Activated B cell treated with CpG ODN at 0.5 μM for 24 hours (primary cell): ENCODE measurements around the gene B3GAT1. TPM values are rescaled to one million over a fixed set of nuclear protein-coding genes. Genes with fewer than 3 reads are reported as not detected.
"Not testable (repeated sequence)": the region's sequence is repeated elsewhere in the genome, so short reads cannot be mapped to it uniquely, and the experiment has no call there.

Experiments used
- ATAC-seq: fragments of 200-7000 bp; cut with Tn5 transposase; one replicate; pipeline ENCODE4 v1.10.0; 2021; ENCODE audit warnings: low read depth, mild to moderate bottlenecking, moderate library complexity
- CTCF ChIA-PET: fragments of 350-600 bp; sonication (Branson Sonifier 250); formaldehyde crosslinking; loops from one replicate; lab custom pipeline; 2021; ENCODE audit warnings: antibody characterized with exemption; lab: Charles Lee
- POLR2A ChIA-PET: fragments of 350-600 bp; sonication (Branson Sonifier 250); formaldehyde crosslinking; loops from one replicate; lab custom pipeline; 2021; ENCODE audit warnings: antibody characterized with exemption; lab: Charles Lee
- DNase-seq: peaks from one replicate; pipeline ENCODE4 v3.0.0; 2022
- H3K27ac Mint-ChIP-seq: one replicate; pipeline ENCODE4 v1.8.0; 2020; ENCODE audit warnings: mixed read lengths
- H3K27me3 Mint-ChIP-seq: one replicate; pipeline ENCODE4 v1.8.0; 2021; ENCODE audit warnings: mixed read lengths
- H3K36me3 Mint-ChIP-seq: one replicate; pipeline ENCODE4 v1.8.0; 2021; ENCODE audit warnings: low read depth, mixed read lengths
- H3K4me1 Mint-ChIP-seq: one replicate; pipeline ENCODE4 v1.8.0; 2021; ENCODE audit warnings: mixed read lengths
- H3K4me3 Mint-ChIP-seq: one replicate; pipeline ENCODE4 v1.8.0; 2020; ENCODE audit warnings: mild to moderate bottlenecking, mixed read lengths
- H3K9me3 Mint-ChIP-seq: one replicate; pipeline ENCODE4 v1.8.0; 2020; ENCODE audit warnings: mixed read lengths
- intact Hi-C: fragments of 100-400 bp; cut with micrococcal nuclease; formaldehyde crosslinking; loops from one replicate; pipeline ENCODE4 v1.15.1; 2024
- total RNA-seq: library from RNA; stranded (reverse); gene quantifications from 2 replicates; pipeline ENCODE4 v1.2.3, GENCODE V29; 2022
- TF ChIP-seq, protein P1 (sequence below): fragments of 200-600 bp; IDR thresholded peaks from one replicate; pipeline ENCODE4 v1.8.0; 2022; ENCODE audit warnings: antibody characterized with exemption, mild to moderate bottlenecking

B3GAT1 gene
- total RNA-seq, 1 donor from 2014 or later: not detected

DNA sequence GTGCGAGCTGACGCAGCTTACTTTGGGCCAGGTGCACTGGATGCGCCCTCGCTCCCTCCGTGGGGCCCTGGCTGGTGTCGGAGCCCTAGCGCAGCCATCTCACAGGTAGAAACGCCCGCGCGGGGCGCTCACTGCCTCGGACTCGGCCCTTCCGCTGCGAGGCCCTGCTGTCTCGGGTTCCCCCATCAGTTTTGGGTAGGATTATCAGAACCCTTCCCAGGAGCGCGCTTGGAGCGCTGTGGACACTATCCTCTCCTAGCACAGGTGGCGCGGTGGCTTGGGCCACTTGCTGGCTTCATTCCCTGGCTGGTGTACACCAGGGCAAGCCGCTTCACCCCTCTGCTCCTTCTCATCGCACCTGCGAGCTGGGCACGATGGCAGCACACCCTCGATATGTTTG lies 35.7 kb upstream of the B3GAT1 start:
- Mint-ChIP-seq H3K36me3 (no peaks in the 10 kb centered on the region), H3K27me3 (no peaks in the 10 kb centered on the region), H3K4me1 (no peaks in the 10 kb centered on the region), H3K9me3 (peaks cover 2% of the 10 kb centered on the region), H3K4me3 (no peak overlapping the region), H3K27ac (no peak overlapping the region)
- ChIA-PET POLR2A (no interaction called here), CTCF (no interaction called here)
- intact Hi-C loops: no loop called here
- ATAC-seq: no peak
- TF ChIP-seq, protein P1, sequence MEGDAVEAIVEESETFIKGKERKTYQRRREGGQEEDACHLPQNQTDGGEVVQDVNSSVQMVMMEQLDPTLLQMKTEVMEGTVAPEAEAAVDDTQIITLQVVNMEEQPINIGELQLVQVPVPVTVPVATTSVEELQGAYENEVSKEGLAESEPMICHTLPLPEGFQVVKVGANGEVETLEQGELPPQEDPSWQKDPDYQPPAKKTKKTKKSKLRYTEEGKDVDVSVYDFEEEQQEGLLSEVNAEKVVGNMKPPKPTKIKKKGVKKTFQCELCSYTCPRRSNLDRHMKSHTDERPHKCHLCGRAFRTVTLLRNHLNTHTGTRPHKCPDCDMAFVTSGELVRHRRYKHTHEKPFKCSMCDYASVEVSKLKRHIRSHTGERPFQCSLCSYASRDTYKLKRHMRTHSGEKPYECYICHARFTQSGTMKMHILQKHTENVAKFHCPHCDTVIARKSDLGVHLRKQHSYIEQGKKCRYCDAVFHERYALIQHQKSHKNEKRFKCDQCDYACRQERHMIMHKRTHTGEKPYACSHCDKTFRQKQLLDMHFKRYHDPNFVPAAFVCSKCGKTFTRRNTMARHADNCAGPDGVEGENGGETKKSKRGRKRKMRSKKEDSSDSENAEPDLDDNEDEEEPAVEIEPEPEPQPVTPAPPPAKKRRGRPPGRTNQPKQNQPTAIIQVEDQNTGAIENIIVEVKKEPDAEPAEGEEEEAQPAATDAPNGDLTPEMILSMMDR: no peak
- DNase-seq: no peak

DNA sequence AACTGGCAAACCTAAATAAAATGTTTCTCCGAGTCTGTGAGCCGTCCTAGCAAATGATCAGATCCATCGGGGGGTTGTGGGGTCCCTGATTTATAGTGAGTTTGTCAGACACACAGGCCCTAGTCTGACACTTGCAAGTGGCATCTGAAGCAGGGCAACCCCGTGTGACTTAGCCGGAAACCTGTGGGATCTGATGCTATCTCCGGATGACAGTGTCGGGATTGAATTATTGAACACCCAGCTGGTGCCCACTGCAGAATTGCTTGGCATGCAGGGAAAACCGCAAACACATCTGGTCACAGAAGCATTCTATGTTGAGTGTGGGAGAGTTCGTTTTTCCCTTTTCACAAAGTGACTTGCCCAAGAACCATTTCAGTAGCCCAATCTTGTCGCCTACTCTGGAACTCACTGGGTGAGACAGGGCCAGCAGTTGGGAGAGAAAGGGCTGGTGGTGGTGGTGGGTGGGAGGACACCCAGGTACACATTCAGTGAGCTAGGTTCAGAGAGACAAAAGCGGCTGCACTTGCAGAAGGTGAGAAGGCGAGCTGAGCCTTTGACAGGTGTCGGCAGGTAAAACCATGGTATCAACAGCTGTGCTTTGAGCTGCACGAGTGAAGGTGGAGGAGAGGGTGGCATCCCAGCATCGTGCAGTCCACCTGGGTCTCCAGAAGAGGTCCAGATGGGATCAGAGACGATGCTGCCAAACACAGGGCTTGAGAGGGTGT lies 33.7 kb upstream of the B3GAT1 start:
- DNase-seq (no peak), ATAC-seq (no peak)
- ChIA-PET CTCF (no interaction called here), POLR2A (no interaction called here)
- Mint-ChIP-seq H3K4me1 (no peaks in the 10 kb centered on the region), H3K4me3 (no peak overlapping the region), H3K9me3 (peaks cover 2% of the 10 kb centered on the region), H3K27me3 (no peaks in the 10 kb centered on the region), H3K27ac (no peak overlapping the region), H3K36me3 (no peaks in the 10 kb centered on the region)
- TF ChIP-seq, protein P1: no peak
- intact Hi-C loops: no loop called here

DNA sequence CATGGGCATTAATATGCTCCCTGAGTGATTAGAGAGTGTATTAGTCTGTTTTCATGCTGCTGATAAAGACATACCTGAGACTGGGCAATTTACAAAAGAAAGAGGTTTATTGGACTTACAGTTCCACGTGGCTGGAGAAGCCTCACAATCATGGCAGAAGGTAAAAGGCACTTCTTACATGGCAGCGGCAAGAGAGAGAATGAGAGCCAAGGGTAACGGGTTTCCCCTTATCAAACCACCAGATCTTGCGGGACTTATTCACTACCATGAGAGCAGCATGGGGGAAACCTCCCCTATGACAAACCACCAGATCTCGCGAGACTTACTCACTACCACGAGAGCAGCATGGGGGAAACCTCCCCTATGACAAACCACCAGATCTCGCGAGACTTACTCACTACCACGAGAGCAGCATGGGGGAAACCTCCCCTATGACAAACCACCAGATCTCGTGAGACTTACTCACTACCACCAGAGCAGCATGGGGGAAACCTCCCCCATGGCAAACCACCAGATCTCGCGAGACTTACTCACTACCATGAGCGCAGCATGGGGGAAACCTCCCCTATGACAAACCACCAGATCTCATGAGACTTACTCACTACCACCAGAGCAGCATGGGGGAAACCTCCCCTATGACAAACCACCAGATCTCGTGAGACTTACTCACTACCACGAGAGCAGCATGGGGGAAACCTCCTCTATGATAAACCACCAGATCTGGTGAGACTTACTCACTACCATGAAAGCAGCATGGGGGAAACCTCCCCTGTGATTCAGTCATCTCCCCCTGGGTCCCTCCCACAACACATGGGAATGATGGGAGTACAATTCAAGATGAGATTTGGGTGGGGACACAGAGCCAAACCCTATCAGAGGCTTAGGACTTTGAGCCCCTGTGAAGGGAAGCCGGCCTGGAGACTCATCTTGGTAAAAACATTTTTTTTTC lies 32.4 kb upstream of the B3GAT1 start:
- H3K36me3 Mint-ChIP-seq, DNase-seq, intact Hi-C loops, CTCF ChIA-PET, H3K4me1 Mint-ChIP-seq, H3K4me3 Mint-ChIP-seq, POLR2A ChIA-PET, ATAC-seq, H3K27me3 Mint-ChIP-seq, H3K9me3 Mint-ChIP-seq, H3K27ac Mint-ChIP-seq: not testable (repeated sequence)

DNA sequence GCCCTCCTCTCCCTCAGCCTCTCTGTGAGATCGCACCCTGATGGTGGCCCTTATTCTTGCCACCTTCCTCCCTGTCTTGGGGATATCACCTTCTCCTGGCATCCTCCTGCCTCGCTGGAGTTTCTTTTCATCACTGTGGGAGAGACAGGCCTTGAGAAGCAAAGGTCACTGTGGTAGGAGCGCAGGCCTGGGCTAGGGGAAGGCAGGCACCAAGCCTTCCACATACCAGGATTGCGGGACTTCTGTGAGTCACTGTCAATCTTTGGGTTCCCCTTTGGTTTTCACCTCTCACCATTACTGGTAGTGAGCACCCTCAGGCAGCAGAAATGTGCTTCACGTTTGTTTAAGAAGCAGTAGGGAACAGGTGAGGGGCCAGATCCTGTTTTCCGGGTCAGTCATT lies 31.2 kb upstream of the B3GAT1 start:
- peaks cover 2% of the 10 kb centered on the region for H3K9me3 Mint-ChIP-seq
- DNase-seq (no peak), ATAC-seq (no peak)
- H3K4me1 Mint-ChIP-seq: no peaks in the 10 kb centered on the region
- H3K36me3 Mint-ChIP-seq: no peaks in the 10 kb centered on the region
- H3K4me3 Mint-ChIP-seq: no peak overlapping the region
- TF ChIP-seq, protein P1: no peak
- no peaks in the 10 kb centered on the region for H3K27me3 Mint-ChIP-seq
- ChIA-PET POLR2A (no interaction called here), CTCF (no interaction called here)
- intact Hi-C loops: no loop called here
- no peak overlapping the region for H3K27ac Mint-ChIP-seq

DNA sequence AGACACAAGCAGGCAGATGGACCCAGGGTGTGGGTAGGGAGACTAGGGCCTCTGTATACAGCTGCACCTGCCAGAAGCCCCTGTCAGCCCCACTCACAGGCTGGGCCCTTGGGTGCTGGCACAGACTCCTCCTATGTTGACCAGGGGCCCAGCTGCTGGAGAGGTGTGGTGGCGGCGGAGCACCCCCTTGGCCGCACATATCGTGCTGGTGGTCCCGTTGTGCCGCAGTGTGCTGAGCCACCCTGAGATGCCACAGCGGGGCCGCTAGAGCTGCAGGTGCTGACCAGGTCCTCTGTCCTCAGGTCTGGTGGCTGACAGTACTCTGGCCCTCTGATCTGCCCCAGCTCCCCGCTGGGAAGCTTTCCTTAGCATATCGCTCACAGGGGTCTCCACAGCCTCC lies 30.2 kb upstream of the B3GAT1 start:
- POLR2A ChIA-PET: no interaction called here
- TF ChIP-seq, protein P1: no peak
- no peak overlapping the region for H3K4me3 Mint-ChIP-seq
- DNase-seq (no peak), ATAC-seq (no peak)
- no peak overlapping the region for H3K27ac Mint-ChIP-seq
- peaks cover 2% of the 10 kb centered on the region for H3K9me3 Mint-ChIP-seq
- H3K4me1 Mint-ChIP-seq: no peaks in the 10 kb centered on the region
- CTCF ChIA-PET: no interaction called here
- H3K27me3 Mint-ChIP-seq: no peaks in the 10 kb centered on the region
- intact Hi-C loops: no loop called here
- H3K36me3 Mint-ChIP-seq: no peaks in the 10 kb centered on the region
